Keratinocyte (primary cell): Measurements from ENCODE around the gene FHOD3. TPM values are rescaled to one million over a fixed set of nuclear protein-coding genes. Genes with fewer than 3 reads are reported as not detected.

ENCODE experiments used
- DNase-seq: peaks from one replicate; pipeline ENCODE4 v3.0.0-alpha.2; 2011; ENCODE audit warnings: low read depth, missing footprints, low spot score
- FAIRE-seq: peaks from 2 replicates; lab custom pipeline; 2011; peaks lifted over from hg19 to GRCh38; lab: Jason Lieb, UNC
- H2AFZ ChIP-seq: 2 replicates; pipeline ENCODE4 v1.6.0; 2012; ENCODE audit warnings: low read length, control low read depth, inconsistent platforms; ENCODE audit not compliant: control insufficient read depth
- H3K27ac ChIP-seq: 2 replicates; pipeline ENCODE4 v1.5.1; 2011; ENCODE audit warnings: low read length; ENCODE audit not compliant: control insufficient read depth, insufficient read depth
- H3K27me3 ChIP-seq: 3 replicates; pipeline ENCODE4 v1.6.0; 2011; ENCODE audit warnings: low read length; ENCODE audit not compliant: control insufficient read depth, insufficient read depth; ENCODE audit errors: extremely low read depth
- H3K36me3 ChIP-seq, 2 experiments: 2 replicates in 1 of 2; 3 replicates in 1 of 2; pipeline ENCODE4 v1.5.1; 2011; ENCODE audit warnings: low read length in 2 of 2, mild to moderate bottlenecking in 1 of 2; ENCODE audit not compliant: control insufficient read depth in 2 of 2, insufficient read depth in 2 of 2; ENCODE audit errors: extremely low read depth in 1 of 2
- H3K4me1 ChIP-seq: 3 replicates; pipeline ENCODE4 v1.5.1; 2011; ENCODE audit warnings: low read length; ENCODE audit not compliant: control insufficient read depth, insufficient read depth; ENCODE audit errors: extremely low read depth
- H3K4me2 ChIP-seq: 3 replicates; pipeline ENCODE4 v1.6.0; 2011; ENCODE audit warnings: low read depth, low read length; ENCODE audit not compliant: control insufficient read depth, insufficient read depth; ENCODE audit errors: extremely low read depth
- H3K4me3 ChIP-seq, 3 experiments: fragments of 200-600 bp in 1 of 3; sonication (generic) in 1 of 3; 2 replicates in 2 of 3; 3 replicates in 1 of 3; pipeline ENCODE4 v1.5.1; 2011 to 2016; ENCODE audit warnings: low read length in 3 of 3, mild to moderate bottlenecking in 3 of 3, control low read depth in 2 of 3, inconsistent platforms in 1 of 3, low read depth in 1 of 3, mixed read lengths in 1 of 3, mixed run types in 1 of 3, moderate library complexity in 1 of 3; ENCODE audit not compliant: control insufficient read depth in 2 of 3, insufficient read depth in 2 of 3; ENCODE audit errors: extremely low read depth in 1 of 3
- H3K79me2 ChIP-seq: 2 replicates; pipeline ENCODE4 v1.6.0; 2012; ENCODE audit warnings: low read length; ENCODE audit not compliant: control insufficient read depth, insufficient read depth
- H3K9ac ChIP-seq: 3 replicates; pipeline ENCODE4 v1.6.0; 2011; ENCODE audit warnings: low read length; ENCODE audit not compliant: control insufficient read depth, insufficient read depth; ENCODE audit errors: extremely low read depth
- H3K9me1 ChIP-seq: 3 replicates; pipeline ENCODE4 v1.6.0; 2011; ENCODE audit warnings: low read length; ENCODE audit not compliant: control insufficient read depth, insufficient read depth; ENCODE audit errors: extremely low read depth
- H3K9me3 ChIP-seq: 2 replicates; pipeline ENCODE4 v1.5.1; 2012; ENCODE audit warnings: low read depth, low read length; ENCODE audit not compliant: control insufficient read depth
- H4K20me1 ChIP-seq: 3 replicates; pipeline ENCODE4 v1.6.0; 2011; ENCODE audit warnings: low read length; ENCODE audit not compliant: control insufficient read depth, insufficient read depth; ENCODE audit errors: extremely low read depth
- CTCF ChIP-seq, 3 experiments: IDR thresholded peaks in 1 of 3; conservative IDR thresholded peaks in 1 of 3; optimal IDR thresholded peaks in 1 of 3; 2 replicates in 2 of 3; 3 replicates in 1 of 3; pipeline versions ENCODE3 to v1.5.1; 2011; ENCODE audit warnings: low read length in 3 of 3, mild to moderate bottlenecking in 3 of 3, moderate library complexity in 2 of 3, control low read depth in 1 of 3, inconsistent platforms in 1 of 3; ENCODE audit not compliant: insufficient read depth in 2 of 3; ENCODE audit errors: extremely low read depth in 1 of 3
- EZH2 ChIP-seq: IDR thresholded peaks from one replicate; pipeline ENCODE4 v1.6.1; 2012; ENCODE audit warnings: inconsistent platforms, mild to moderate bottlenecking, low read length, moderate library complexity
- dilution Hi-C: fragments of 300-500 bp; cut with MboI; formaldehyde crosslinking; loops from one replicate; pipeline ENCODE4 v1.7.0; 2020; ENCODE audit warnings: low sequenced_read_pairs; ENCODE audit not compliant: extremely low pct_ligation_motif_present
- polyA plus RNA-seq, 5 experiments: library from polyadenylated mRNA; depleted of rRNA in 3 of 5; stranded (reverse) in 3 of 5; stranded (forward) in 1 of 5; unstranded in 1 of 5; fragments of >200 nt; gene quantifications; 1 replicate in 1 of 5; 2 replicates in 3 of 5; 3 replicates in 1 of 5; pipeline versions ENCODE4 v1.2.1 to v1.2.3, GENCODE V29; 2011 to 2012; ENCODE audit warnings: missing spikeins in 2 of 5, low read depth in 1 of 5, low replicate concordance in 1 of 5

The FHOD3 gene
- polyA plus RNA-seq, 1 donor (not counting 4 experiments of a cell fraction or from before 2014, with no cell fraction given), result 7.7 TPM

GRCh38 chr18:36811955-36812354 lies 514.4 kb downstream of the FHOD3 start:
- no peak for FAIRE-seq
- no peak overlapping the region for H3K9ac ChIP-seq
- H3K79me2 ChIP-seq, result no peaks in the 10 kb centered on the region
- DNase-seq, result no peak
- H3K4me2 ChIP-seq, result no peak overlapping the region
- no peak overlapping the region for H3K27ac ChIP-seq
- peaks cover 13% of the 10 kb centered on the region for H3K4me1 ChIP-seq
- H2AFZ ChIP-seq, result no peak overlapping the region
- H3K27me3 ChIP-seq, result no peaks in the 10 kb centered on the region
- no peaks in the 10 kb centered on the region for H3K9me3 ChIP-seq
- H3K36me3 ChIP-seq, result peaks cover 7 to 12% of the 10 kb centered on the region in 2 experiments
- no peak overlapping the region for H3K4me3 ChIP-seq
- H3K9me1 ChIP-seq, result no peaks in the 10 kb centered on the region
- dilution Hi-C loops, result no loop called here
- TF ChIP-seq CTCF (optimal IDR thresholded peaks at IDR 0.05 in 1 of 3, IDR thresholded peaks at IDR 0.05 in 1 of 3, conservative IDR thresholded peaks at IDR 0.05 in 1 of 3; ENCODE audit: extremely low read depth in 1 of 3, insufficient read depth in 2 of 3, low read length in 3 of 3) (no peak), EZH2 (no peak)
- no peaks in the 10 kb centered on the region for H4K20me1 ChIP-seq

- Histone ChIP-seq H2AFZ (no peak overlapping the region), H3K4me3 (no peak overlapping the region), H4K20me1 (no peaks in the 10 kb centered on the region), H3K9me3 (no peaks in the 10 kb centered on the region), H3K4me1 (peaks cover 13% of the 10 kb centered on the region), H3K27ac (no peak overlapping the region), H3K36me3 (peaks cover 9 to 14% of the 10 kb centered on the region in 2 experiments), H3K4me2 (no peak overlapping the region), H3K27me3 (no peaks in the 10 kb centered on the region), H3K79me2 (no peaks in the 10 kb centered on the region), H3K9ac (no peak overlapping the region), H3K9me1 (no peaks in the 10 kb centered on the region)
- dilution Hi-C loops, result no loop called here
- FAIRE-seq (no peak), DNase-seq (no peak)
- TF ChIP-seq EZH2 (no peak), CTCF (optimal IDR thresholded peaks at IDR 0.05 in 1 of 3, IDR thresholded peaks at IDR 0.05 in 1 of 3, conservative IDR thresholded peaks at IDR 0.05 in 1 of 3; ENCODE audit: extremely low read depth in 1 of 3, insufficient read depth in 2 of 3, low read length in 3 of 3) (no peak)
Measured at GRCh38 chr18:36812678-36813077, 515.2 kb downstream of the FHOD3 start.
